NCI-H128 (cell line): ENCODE measurements around the gene LRRC10B.
"Not testable (repeated sequence)": the region's sequence is repeated elsewhere in the genome, so short reads cannot be mapped to it uniquely, and the experiment has no call there.

ENCODE experiments used
- DNase-seq: peaks from one replicate; lab custom pipeline; 2025; ENCODE audit not compliant: unreplicated experiment; lab: John Stamatoyannopoulos, UW

The LRRC10B gene

GRCh38 chr11:61507962-61508861 is at the start of gene LRRC10B:
TSS of gene LRRC10B (plus strand) at chr11:61508749. CDS start at chr11:61508999, 250 bp downstream.
- peak; percentile 62 for DNase-seq

DNA sequence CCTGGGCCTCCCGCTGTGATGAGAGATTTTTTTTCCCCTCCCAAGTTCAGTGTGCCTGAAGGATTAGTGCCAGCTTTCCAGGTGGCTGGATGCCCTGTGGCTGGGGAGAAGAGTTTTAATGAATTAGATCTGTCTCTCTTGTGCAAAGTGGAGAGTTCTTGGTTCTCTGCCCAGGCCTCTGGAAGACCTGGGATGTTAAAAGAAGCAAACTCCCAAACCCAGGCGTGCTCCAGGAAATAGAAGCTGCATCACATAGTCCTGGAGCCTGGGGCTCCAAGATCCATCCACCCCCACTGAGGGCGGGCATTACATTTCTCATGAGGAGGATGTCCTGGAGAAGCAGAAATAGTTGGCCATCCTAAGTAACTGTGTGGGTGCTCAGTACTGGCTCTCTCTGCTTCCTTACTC is 48.1 kb upstream of the LRRC10B start:
- DNase-seq: no peak

DNA sequence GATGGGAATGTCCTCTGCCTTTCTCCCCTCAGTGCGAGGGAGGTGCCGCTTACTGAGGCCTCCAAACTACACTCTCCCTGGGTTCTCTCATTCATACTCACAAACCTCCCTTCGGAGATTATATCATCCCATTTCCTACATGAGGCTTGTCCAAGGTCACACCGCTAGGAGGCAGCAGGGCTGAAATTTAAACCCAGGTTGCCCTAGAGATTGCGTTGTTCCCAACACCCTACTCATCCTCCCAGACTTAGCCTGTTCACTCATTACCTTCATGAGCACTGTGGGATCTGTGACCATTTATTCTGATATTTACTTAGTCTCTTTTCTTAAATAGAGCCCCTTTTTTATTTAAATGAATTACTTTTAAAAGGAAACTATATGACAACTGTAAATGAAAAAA is 47.6 kb upstream of the LRRC10B start:
- no peak for DNase-seq

GRCh38 chr11:61467602-61468001 is 40.9 kb upstream of the LRRC10B start:
- DNase-seq: not testable (repeated sequence)

- DNase-seq: no peak
Measured at GRCh38 chr11:61468002-61468401, 40.5 kb upstream of the LRRC10B start.

- DNase-seq: no peak
Measured at GRCh38 chr11:61472282-61472681, 36.3 kb upstream of the LRRC10B start.

DNA sequence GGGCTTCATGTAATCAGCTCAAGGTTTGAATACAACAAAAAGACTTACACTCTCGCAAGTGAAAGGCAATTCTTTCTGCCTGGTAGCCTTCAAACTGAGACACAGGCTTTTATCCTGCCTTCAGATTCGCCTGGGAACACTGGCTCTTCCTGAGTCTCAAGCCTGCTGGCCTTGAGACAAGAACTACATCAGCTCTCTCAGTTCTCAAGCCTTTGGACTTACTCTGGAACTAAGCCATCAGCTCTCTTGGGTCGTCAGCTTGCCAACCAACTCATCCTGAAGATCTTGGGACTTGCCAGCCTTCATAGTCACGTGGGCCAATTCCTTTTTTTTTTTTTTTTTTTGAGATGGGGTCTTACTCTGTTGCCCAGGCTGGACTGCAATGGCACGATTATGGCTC is 35.7 kb upstream of the LRRC10B start:
- DNase-seq: no peak

DNA sequence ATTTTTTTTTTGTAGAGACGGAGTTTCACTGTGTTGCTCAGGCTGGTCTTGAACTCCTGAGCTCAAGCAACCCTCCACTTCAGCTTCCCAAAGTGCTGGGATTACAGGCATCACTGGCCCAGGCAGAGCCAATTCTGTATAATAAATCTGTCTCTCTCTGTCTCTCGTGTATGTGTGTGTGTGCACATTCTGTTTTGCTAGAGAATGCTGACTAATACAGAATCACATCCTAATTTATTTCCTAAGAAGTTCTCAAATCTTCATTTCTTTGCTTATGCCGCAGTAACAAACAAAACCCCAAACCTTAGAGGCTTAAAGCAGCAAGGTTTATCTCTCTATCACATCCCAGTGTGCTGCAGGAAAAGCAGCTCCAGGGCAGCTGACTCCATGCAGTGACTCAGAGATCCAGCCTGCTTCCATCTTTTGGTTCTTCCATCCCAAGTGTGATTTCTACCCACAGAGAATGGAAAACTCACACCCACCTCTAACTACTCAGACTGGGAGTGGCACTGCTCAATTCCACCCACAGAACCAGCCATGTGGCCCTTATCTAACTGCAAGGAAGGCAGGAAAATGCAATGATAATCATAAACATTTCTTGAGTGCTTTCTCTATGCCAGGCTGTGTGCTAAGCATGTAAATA is 35.1 kb upstream of the LRRC10B start:
- no peak for DNase-seq

GRCh38 chr11:61474013-61474643 is 34.4 kb upstream of the LRRC10B start:
- no peak for DNase-seq

DNA sequence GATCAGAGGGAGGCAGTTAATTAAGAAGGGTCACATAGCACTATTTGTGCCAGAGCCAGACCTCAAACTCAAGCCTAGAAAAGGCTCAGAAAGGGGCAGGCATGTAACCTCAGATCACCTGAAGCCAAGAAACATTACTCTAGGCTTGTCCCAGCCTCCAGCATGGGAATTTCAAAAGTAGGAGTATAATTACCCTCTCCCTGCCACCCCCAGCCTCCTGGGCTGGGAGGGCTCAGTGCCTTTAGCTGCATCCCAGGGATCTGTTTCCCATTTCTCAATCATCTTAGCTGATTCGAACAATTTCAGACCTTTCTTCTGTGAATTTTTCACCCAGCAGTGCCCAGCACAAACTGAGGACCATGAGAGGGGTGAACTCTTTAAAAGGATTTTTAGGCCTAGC is 33.1 kb upstream of the LRRC10B start:
- DNase-seq: no peak

GRCh38 chr11:61476371-61476770 is 32.2 kb upstream of the LRRC10B start:
- no peak for DNase-seq

DNA sequence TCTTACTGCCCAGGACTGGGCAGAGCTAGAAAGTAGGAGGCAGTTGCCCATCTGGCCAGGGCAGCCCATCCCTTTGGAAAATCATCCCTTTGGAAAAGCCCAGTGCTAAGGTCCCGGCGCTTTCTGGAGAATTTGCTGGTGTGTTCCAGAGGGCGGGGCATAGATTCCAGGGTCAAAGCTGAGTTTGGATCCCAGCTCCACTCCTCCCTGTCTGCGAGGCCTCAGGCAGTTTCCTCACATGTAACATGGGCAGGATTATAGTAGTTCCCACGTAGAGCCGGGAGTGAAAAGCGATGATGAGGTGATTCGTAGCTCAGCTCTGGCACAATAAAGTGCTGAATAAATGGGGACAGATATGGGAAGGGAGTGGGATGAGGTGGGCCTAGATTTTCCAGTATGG is 31.4 kb upstream of the LRRC10B start:
- DNase-seq: no peak

- no peak for DNase-seq
Measured at GRCh38 chr11:61477727-61478148, 30.8 kb upstream of the LRRC10B start.

DNA sequence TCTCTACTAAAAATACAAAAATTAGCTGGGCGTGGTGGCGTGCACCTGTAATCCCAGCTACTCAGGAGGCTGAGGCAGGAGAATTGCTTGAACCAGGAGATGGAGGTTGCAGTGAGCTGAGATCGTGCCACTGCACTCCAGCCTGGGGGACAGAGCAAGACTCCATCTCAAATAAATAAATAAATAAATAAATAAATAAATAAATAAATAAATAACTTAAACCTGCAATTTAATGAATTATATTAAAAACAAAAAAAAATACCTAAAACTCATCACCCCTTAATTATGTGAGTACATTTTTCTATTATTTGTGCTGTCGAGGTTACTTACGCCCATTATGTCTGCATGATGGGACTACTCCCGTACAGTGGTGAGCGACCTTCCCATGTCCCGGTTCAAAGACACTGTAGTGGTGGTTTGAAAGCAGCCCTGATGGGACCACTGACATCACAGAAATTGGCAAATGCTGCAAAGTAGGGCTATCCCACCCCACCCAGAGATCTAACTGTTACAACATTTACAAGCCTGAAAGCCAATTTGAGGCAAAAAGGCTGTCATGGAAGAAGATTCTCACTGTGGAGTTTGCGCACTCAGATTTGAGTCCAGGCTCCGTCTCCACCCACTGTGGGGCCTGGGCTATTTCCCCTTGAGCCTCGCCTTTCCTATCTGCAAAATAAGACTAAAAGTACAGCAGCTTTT is 29.0 kb upstream of the LRRC10B start:
- not testable (repeated sequence) for DNase-seq

DNA sequence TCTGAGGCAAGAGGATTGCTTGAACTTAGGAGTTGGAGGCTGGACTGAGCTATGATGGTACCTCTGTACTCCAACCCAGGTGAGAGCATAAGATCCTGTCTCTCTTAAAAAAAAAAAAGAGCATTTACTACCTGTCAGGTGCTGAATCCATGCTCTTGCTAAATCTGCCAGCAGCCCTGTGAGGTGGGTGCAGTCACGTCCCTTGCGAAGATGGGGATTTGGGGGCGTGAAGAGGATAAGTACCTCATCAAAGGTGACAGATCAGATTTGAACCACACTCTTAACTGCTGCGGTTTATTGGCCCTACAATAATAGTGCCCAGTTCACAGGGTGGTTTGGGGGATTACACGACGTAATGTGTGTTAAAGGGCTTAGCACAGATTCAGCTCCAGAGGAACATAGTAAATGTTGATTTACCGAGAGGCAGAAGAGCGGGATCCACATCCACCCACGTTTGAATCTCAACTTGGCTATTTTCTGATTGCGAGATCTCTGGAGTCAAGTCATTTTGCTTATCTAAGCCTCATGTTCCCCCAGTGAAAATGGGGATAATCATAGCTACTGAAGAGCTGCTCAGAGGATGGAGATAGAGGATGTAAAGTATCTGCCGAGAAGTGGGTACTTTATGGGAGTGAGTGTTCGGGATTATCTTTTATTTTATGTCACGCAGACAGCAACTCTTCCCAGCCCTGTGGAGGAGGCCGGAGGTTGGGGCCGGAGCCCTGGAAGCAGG is 28.1 kb upstream of the LRRC10B start:
- no peak for DNase-seq

DNA sequence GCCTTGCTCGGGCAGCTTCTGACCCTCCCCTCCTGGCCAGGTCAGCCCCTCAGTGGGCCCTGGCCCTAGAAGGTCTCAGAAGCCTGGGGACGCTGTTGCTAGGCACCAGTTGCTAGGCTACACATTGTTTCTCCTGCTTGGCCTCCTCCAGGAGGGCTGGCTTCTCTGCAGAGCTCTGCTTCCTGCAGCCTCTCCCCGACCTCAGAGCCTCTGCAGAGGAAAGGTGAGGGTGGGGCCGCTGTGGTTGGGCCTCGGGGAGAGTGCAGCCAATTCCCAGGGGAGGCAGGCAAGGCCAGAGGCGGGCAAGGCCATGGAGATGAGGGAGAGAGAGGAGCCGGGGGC is 27.6 kb upstream of the LRRC10B start:
- DNase-seq: no peak

GRCh38 chr11:61481806-61482205 is 26.7 kb upstream of the LRRC10B start:
- no peak for DNase-seq

DNA sequence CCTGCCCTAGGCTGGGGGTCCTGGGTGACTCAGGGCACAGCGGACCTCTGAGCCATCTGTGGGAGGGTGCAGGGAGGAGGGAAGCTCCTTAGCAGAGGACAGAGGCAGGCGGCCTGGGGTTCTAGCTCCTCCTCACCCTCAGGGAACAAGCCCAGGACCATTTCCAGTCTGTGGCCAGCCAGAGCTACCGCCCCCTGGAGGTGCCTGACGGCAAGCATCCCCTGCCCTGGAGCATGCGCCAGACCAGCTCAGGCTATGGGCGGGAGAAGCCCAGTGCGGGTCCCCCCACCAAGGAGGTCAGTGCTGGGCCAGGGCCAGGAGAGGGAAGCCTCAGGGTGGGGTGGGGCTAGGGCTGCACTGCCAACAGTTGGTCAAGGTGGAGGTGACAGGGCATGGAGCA is 26.0 kb upstream of the LRRC10B start:
- DNase-seq: no peak

- no peak for DNase-seq
Measured at GRCh38 chr11:61484541-61484940, 24.0 kb upstream of the LRRC10B start.

DNA sequence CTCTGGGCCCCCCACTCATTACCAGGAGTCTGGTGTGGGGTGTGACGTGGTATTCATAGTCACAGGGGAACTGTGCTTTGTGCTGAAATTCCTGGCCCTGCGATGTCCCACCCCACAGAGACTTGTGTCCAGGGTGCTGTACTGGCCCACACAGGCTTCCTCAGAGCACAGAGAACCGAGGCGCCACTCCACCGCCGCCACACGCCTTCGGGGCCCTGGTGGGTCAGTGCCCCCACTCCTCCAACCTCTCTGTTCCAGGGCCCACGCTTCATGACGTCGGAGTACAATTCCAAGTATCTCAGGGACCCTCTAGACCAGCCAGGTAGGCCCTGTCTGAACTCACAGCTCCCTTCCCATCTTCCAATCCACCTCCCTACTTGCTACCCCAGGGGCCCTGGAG is 23.5 kb upstream of the LRRC10B start:
- DNase-seq: no peak
